ENCODE results near the gene HS3ST4. TPM values are rescaled to one million over a fixed set of nuclear protein-coding genes. Genes with fewer than 3 reads are reported as not detected.

Gene HS3ST4
- total RNA-seq, 1 experiment from 2014 or later, result not detected

DNA sequence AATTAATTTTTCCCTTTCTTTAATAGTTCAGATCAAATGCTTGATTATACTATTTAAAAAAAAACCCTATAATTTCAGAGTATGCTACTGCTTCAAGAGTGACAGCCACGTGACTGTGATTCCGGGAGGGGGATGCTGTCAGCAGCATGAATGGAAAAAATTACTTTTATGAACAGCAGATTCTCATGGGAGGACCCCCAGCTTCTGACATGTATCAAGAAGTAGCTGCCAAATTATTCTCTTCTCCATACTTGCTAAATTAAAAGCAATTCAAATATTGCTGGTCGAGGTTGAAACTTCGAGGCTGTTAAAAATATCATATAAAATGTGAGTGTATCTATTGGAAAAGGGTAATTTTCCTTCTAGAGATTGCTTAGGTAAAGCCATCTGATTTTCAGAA is 95.0 kb downstream of the HS3ST4 start (continued):
- TF ChIP-seq, protein P1, sequence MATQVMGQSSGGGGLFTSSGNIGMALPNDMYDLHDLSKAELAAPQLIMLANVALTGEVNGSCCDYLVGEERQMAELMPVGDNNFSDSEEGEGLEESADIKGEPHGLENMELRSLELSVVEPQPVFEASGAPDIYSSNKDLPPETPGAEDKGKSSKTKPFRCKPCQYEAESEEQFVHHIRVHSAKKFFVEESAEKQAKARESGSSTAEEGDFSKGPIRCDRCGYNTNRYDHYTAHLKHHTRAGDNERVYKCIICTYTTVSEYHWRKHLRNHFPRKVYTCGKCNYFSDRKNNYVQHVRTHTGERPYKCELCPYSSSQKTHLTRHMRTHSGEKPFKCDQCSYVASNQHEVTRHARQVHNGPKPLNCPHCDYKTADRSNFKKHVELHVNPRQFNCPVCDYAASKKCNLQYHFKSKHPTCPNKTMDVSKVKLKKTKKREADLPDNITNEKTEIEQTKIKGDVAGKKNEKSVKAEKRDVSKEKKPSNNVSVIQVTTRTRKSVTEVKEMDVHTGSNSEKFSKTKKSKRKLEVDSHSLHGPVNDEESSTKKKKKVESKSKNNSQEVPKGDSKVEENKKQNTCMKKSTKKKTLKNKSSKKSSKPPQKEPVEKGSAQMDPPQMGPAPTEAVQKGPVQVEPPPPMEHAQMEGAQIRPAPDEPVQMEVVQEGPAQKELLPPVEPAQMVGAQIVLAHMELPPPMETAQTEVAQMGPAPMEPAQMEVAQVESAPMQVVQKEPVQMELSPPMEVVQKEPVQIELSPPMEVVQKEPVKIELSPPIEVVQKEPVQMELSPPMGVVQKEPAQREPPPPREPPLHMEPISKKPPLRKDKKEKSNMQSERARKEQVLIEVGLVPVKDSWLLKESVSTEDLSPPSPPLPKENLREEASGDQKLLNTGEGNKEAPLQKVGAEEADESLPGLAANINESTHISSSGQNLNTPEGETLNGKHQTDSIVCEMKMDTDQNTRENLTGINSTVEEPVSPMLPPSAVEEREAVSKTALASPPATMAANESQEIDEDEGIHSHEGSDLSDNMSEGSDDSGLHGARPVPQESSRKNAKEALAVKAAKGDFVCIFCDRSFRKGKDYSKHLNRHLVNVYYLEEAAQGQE (IDR thresholded peaks at IDR 0.05; ENCODE audit: low read depth), result no peak
- no peak for TF ChIP-seq EGR1 (IDR thresholded peaks at IDR 0.05; ENCODE audit: low read depth)
- no peak for TF ChIP-seq ZFX (IDR thresholded peaks at IDR 0.05)
- TF ChIP-seq SIN3A (IDR thresholded peaks at IDR 0.05; ENCODE audit: low read depth), result no peak

DNA sequence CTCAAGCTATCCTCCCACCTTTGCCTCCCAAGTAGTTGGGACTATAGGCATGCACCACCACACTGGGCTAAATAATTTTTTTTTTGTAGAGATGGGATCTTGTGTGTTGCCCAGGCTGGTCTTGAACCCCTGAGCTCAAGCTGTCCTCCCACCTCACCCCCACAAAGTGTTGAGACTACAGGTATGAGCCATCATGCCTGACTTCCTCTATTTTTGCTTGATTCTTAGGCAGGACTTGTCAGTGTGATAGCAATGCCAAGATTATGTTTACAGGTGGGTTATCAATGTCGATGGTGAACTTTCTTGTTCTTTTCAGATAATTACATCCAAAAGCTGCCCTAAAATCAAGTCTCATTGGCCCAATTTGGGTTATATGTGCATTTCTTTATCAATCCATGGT is 96.9 kb downstream of the HS3ST4 start:
- H4K20me1 ChIP-seq (ENCODE audit: insufficient read depth), result no peaks in the 10 kb centered on the region; the same call in 1 of the 2 replicates
- no peaks in the 10 kb centered on the region for H3K27me3 ChIP-seq (ENCODE audit: insufficient read depth, low read length)
- DNase-seq (ENCODE audit: low read depth, low spot score) (no peak), ATAC-seq (no peak)
- BruUV-seq (replicated peaks), result no TSS peak
- ChIA-PET RAD21 (ENCODE audit: low non-redundant PET in 1 of 2, low total read pairs in 2 of 2, uncharacterized antibody in 2 of 2, unreplicated experiment in 2 of 2) (no interaction called here), CTCF (no interaction called here), POLR2A (no interaction called here)
- no peaks in the 10 kb centered on the region for H3K36me3 ChIP-seq (ENCODE audit: control insufficient read depth in 1 of 2, insufficient read depth in 2 of 2, low read length in 2 of 2)
- H3K9ac ChIP-seq (ENCODE audit: low read length), result no peak overlapping the region
- H3K27ac ChIP-seq (ENCODE audit: low read depth, low read length), result no peak overlapping the region
- H2AFZ ChIP-seq (ENCODE audit: low read depth, low read length, poor library complexity, severe bottlenecking), result no peak overlapping the region
- H3K9me2 ChIP-seq (ENCODE audit: insufficient read depth), result no peaks in the 10 kb centered on the region
- TF ChIP-seq SP1 (IDR thresholded peaks at IDR 0.05; ENCODE audit: low read depth) (no peak), TCF7L2 (IDR thresholded peaks at IDR 0.05; ENCODE audit: borderline replicate concordance, extremely low read depth, insufficient read depth, insufficient read length) (no peak)
- H3K4me1 ChIP-seq (ENCODE audit: control insufficient read depth in 1 of 2, insufficient read depth in 2 of 2, low read length in 2 of 2), result no peaks in the 10 kb centered on the region
- no peak overlapping the region for H3K4me3 ChIP-seq (replicated peaks in 1 of 2; ENCODE audit: low read depth in 1 of 2, low read length in 2 of 2)
- intact Hi-C loops (cut with micrococcal nuclease), result loop anchor here (2.0 kb wide), 1 partner anchor 66 kb away; no protein-coding TSS in a partner anchor
- no peaks in the 10 kb centered on the region for H3K79me2 ChIP-seq (ENCODE audit: insufficient read depth, low read length)
- H3K9me3 ChIP-seq (ENCODE audit: control insufficient read depth in 1 of 2, insufficient read depth in 1 of 2, low read depth in 1 of 2, low read length in 2 of 2), result no peaks in the 10 kb centered on the region
- H3K4me2 ChIP-seq (ENCODE audit: low read length), result no peak overlapping the region

All from HCT116 (cell line).